HG02943 (cell line): ENCODE data around the gene NAGS.
"Not testable (repeated sequence)": the region's sequence is repeated elsewhere in the genome, so short reads cannot be mapped to it uniquely, and the experiment has no call there.

Source experiments
- ATAC-seq: cut with Tn5 transposase; IDR thresholded peaks from one replicate; pipeline ENCODE4 v1.9.1; 2021; ENCODE audit warnings: mild to moderate bottlenecking, low read depth, moderate library complexity; ENCODE audit not compliant: unreplicated experiment

NAGS gene

DNA sequence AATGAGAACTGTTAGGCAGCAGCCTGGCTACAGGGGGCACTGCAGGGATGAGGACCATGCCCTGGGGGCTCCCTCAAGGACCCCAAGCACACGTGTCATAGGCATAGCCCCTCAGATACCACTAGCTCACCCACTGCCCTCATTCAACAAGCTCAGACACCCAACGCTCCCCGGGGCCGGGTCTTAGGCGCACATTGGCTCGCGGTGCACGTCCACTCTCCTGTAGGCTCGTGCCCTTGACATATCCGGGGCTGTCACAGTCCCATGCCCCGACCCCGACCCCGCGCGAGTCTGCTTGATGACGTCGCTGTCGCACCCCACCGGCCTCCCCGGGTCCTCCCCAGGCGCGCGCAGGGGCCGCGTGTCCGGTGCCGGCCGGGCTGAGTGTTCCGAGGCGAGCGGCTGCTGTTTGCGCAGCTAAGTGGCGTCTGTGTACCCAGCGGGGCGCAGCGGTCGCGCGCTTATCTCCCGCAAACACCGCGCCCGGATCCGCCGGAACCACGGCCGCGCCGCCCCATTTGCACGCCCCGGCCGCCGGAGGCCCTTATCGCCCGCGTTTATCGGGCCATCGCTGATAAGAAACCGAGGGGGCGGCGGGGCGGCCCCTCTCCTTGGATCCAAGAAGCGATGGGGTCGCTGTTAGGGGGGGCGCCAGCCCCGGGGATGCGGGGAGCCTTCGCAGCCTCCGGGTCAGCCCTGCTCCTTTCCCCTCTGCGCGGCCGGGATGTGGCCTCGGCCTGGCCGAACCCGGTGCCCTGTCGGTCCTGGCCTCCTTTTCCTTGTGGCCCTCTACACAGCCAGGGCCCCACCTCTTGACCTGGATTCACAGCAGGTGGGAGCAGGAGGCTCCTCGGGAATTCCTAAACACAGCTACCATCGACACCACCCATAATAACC, 20.7 kb upstream of the NAGS start:
- ATAC-seq: no peak

DNA sequence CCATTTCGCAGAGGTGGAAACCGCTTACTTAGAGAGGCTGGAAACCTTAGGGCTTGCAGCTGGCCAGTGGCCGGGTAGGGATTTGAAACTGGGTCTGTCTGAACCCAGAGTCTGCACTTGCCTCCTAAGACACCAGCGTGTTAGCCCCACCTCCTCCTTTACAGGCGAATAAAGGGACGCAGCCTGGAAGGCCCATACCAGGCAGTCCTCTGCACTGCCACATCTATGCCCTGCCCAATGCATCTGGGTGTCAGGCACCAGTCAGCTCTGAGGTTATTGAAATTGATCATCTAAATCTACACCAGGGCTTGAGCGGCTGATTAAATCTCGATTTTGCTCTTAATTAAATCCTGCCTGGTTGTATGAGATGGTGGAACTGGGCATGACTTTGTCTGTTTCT, 19.9 kb upstream of the NAGS start:
- ATAC-seq: no peak

DNA sequence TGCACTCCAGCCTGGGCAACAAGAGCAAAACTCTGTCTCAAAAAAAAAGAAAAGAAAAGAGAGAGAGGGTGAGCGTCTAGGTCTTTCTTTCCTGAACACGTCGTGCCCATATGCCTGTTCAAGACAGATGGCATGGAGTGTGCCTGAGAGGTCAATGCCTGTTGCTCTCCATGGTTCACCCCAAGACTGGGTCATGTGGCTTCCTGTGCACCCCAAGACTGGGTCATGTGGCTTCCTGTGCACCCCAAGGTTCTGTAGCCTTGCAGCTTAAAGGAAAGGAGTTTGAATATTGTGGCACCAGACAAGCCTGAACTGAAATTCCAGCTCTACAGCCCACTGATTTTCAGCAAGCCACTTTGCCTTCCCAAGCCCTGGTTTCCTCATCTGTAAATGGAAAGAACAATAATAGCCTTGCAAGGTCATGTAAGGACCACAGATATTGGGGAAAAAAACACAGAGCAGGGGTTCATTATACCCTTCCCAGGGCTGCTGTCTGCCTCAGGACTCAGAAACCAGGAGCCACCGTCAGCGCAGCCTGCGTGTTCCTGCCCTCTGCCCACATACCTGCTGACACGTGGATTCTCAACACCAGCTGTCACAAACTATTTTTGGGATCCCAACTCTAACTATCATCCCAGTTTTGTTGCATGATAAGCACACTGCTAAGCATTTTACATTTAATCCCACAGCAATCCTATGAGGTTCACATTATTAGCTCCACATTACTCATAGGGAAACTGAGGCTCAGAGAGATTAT, 18.0 kb upstream of the NAGS start:
- ATAC-seq: no peak

DNA sequence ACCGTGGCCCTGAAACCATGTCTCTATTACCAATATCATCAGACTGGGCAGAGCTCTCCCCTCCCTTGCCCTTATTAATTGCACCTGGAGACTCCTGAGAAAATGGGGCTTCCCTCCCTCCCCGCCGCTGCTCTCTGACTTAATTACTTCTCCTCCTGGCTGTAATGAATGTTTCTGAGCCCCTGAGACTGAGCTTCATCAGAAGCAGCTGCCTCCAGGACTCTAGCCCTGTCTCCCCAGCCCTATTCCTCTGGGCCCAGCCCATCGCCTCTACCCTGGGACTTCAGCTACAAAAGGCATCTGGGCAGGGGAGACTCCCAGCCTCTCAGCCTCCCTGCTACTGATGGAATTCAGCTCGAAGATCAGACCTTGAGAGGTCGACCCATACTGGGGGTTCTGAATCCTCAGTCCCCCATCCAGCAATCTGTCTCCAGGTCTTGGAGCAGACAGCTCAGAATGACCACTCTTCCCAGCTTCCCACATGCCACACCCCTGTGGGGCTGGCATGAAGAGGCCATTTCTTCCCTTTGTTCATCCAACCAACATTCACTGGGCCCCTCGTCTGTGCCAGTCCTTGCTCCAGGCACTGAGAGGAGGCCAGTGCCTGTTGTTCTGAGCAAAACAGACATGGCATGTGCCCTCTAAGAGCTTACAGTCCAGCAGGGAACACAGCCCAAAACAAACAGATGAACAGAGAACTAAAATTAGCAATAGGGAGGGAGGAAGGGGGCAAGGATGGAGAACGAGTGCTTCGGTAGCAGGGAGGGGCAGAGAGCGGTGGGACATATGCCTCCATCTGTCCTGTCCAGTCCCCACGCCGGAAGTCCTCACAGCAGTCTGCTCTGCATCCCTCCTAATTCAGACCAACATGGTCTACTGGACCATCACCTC, 17.0 kb upstream of the NAGS start:
- no peak for ATAC-seq

DNA sequence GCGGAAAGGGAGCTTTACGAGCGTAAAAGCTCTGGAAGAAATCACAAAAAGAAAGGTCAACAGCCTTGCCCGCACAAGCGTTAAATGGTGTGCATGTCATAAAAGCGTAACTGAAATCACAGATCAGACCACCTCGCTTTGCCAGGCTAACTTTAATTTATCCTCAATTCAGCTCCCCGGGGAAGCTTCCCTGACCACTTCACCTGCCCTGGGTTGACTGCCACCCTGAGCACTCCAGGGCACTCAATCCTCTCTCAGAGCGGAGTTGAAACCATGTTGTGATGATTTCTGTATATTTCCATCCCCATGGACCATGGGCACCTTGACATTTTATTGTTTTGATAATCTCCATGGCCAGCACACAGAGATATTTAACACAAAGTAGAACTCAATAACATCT, 16.1 kb upstream of the NAGS start:
- ATAC-seq: no peak

DNA sequence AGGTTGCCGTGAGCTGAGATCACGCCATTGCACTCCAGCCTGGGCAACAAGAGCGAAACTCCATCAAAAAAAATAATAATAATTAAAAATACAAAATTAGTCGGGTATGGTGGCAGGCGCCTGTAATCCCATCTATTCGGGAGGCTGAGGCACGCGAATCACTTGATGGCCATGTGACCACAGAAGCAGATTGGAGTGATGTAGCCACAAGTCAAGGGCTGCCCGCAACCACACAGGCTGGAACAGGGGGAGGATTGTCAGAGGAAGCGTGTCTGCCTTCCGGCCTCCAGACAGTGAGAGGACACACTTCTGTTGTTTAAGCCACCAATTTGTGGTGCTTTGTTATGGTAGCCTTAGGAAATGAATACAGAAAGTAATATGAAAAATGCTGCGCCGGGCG, 11.8 kb upstream of the NAGS start:
- ATAC-seq: no peak

DNA sequence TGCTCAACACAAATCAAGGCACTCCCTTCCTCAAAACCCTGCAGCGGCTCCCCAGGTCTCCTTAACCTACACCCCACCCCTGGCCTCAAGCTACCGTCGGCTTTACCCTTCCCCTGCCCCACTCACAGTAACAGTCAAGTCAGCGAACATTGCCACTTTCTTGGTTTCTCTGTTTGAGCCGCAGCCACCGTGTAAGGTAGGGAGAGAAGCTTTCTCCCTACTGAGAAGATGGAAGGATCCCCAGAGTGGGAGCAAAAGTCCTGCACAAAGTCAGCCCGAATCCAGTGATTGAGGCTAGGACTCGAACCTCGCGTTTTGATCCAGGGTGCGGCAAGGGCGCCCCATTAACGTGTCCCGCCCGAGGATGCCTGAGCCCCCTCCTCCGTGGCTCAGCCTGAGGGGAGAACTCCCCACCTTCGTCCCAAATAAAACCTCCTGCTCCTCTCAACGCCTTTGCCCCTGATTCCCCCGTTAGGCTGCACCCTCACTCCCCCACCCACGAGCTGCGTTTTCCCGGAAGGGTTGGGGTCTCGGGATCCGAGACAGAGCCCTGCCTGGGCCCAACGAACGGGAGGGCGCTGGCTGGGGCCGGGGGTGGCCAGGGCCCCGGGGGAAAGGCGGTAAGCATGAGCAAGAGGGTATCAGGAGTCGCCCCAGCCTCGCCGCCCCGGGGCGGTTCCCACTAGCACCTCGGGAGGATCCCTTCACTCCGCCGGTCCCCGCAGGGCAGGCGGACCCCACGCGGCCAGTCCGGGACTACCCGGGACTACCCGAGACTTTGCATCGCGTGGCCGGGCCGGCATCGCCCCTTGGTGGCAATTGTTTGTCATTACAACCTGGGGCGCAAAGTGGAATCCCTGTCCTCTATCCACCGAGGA, 9.9 kb upstream of the NAGS start:
- ATAC-seq: no peak

DNA sequence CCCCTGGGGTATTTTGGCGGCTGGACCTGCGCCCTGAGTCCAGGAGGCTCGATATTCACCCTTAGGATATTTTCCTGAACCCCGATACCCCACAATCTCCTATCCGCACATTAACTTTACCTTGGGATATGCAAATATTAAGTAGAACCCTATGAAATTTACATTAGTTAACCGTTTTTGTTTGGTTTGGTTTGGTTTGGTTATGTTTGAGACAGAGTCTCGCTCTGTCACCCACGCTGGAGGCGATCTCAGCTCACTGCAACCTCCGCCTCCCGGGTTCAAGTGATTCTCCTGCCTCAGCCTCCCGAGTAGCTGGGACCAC, 9.3 kb upstream of the NAGS start:
- ATAC-seq: no peak

DNA sequence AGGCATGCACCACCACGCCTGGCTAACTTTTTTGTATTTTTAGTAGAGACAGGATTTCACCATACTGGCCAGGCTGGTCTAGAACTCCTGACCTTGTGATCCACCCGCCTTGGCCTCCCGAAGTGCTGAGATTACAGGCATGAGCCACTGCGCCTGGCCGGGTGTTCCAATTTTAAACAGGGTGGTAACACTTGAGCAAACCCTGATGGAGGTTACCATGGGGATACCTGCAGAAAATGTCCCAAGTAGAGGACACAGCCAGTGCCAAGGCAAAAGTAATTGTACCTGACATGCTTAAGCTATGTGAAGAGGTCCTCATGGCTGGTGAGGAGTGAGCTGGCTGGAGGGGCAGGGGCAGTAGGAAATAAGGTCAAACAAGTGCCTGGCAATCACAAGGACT, 7.2 kb upstream of the NAGS start:
- ATAC-seq: not testable (repeated sequence)

DNA sequence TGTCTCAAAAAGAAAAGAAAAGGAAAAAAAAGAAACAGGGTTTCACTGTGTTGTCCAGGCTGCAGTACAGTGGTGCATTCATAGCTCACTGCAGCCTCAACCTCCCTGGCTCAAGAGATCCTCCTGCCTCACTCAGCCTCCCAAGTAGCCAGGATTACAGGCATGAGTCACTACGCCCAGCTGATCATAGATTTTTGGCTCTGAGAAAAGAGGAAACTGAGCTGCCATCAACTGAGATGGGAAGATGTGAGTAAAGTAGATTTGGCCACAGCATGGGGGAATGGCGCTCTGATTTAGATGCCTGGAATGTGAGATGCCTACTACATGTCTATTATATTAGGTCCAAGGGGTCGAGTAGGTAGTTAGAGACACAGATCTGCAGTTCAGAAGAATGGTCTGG, 5.9 kb upstream of the NAGS start:
- ATAC-seq: no peak

DNA sequence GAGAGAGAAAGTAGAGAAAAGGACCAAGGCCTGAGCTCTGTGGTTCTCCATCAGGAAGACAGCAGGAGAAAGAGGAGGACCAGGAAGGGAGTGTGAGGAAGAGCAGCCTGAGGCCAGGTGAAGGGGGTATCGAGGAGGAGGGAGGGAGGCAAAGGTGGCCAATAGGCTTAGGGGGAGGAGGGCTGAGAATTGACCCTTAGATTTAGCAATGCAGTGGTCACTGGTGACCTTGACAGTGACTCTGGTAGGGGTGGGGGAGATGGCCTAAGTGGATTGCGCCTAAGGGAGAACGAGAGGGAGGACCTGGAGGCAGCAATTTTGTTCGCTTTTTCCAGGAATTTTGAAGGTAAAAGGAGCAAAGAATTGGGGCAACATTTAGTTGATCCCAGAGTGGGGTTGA, 5.4 kb upstream of the NAGS start:
- no peak for ATAC-seq

DNA sequence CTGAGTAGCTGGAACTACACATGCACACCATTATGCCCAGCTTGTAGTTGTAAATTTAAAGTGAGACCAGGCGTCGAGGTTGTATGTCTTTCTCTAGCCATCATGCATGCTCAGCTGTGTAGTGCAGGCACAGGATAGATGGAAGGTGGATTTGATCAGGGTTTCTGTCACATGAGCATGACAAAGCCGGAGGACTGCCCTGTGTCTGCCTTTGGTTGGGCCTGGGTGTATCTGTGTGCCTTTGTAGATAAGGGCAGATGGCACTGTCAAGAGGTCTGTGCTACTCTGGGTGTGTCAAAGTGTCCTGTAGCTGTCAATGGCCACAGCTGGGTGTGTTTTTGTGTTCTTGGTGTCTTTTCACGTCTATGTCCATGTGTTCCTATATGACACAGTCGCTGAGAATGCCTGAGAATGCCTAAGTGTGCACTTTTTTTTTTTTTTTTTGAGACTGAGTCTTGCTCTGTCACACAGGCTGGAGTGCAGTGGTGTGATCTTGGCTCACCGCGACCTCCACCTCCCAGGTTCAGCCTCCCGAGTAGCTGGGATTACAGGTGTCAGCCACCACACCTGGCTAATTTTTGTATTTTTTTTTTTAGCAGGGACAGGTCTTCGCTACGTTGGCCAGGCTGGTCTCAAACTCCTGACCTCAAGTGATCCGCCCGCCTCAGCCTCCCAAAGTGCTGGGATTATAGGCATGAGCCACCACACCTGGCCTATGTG, 4.1 kb upstream of the NAGS start:
- ATAC-seq: no peak

DNA sequence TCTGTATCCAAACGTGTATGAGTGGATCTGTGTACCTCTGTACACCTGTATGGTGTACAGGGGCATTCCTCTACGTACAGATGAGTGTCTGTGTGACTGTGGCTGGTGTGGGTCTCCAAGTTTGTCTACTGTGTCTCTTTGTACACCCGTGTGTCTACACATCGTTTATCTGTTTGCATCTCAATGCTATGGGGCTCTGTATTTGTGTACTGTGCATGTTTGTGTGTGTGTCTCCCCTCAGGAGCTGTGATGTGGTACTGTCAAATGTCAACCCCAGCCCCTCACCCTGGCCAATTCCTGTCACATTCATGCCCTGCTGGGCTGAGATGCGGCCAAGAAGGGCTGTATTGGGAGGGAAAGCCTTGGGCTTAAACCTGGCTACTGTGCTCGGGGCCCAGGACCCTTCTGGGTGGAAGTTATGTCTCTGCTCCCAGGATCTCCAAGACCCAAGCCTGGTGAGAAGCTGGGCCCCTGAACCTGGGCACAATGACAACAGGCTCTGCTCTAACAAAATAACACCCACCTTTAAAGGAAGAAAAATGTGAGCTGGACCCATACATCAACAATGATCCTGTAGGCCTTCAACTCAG, 3.5 kb upstream of the NAGS start:
- no peak for ATAC-seq

DNA sequence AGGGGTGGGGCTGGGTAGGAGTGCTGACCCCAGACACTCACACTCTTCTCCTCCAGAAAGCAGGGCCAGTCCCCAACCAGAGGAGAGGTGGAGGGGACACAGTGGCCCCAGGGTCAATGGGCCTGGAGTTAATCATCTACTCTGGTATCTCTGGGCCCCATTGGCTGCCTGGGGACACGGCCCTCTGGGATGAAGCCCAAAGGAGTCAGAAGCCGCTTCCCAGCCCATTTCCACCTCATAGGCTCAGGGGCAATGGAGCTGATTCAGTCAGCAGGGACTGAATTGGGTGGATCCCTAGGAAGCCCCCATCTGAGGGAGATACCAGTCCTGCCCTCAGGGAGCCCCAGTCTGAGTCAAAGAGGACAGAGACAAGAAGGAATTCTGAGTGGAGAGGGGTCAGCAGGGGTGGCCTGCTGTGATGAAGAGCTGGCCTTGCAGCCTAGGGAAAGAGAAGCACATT, 2.9 kb upstream of the NAGS start:
- ATAC-seq: no peak

DNA sequence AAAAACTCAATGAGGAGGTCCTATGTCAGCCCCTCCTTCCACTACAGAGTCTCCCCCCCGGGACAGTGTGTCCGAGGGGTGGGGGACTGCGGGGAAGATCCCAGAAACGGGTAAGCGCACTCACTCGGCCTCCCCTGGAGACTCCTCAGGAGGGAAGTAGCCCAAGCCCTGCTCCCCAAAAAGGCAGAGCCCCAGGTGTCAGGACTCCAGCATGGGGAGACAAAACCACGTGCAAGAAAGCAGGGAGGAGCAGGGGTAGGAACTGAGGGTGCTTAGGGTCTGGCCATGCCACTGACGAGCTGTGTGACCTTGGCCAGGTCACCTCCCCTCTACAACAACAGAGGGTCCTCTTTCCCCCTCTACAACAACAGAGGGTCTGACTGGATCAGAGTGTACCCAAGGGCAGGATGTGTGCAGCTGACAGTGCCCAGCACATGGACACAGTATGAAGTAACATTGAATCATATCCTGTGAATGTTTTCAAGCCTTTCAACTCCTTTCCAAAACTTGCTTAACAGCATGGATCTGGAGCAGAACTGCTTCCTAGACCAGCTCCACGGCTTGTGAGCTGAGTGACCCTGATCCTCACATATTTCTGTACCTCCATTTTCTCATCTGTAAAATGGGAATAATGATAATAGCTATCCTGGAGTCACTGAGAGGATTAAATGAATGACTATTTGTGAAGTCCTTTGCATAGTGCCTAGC, 2.1 kb upstream of the NAGS start:
- no peak for ATAC-seq

DNA sequence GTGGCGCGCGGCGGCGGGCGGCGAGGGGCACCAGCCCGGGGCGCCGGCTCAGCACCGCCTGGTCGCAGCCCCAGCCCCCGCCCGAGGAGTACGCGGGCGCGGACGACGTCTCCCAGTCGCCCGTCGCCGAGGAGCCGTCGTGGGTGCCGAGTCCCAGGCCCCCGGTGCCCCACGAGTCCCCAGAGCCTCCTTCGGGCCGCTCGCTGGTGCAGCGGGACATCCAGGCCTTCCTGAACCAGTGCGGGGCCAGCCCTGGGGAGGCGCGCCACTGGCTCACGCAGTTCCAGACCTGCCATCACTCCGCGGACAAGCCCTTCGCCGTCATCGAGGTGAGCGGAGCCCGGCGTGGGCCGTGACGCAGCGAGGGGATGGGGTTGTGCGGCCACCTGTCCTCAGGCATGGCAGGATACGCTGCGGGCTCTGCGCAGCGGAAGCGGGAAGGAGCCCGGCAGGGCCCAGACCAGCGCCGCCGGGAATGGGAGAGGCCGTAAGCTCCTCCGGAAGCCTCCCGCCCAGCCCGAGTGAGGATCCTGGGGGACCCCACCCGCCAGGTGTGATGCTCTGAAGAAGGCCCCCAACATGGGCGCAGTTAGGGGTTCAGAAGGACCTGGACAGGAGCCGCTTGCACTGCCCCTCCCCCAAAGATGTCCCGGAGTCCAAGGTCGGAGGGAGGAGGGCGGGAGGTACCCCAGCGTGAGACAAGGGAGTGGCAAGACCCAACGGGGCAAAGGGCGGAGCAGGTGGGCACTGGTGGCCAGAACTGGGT, 522 bp downstream of the NAGS start:
- ATAC-seq: no peak

DNA sequence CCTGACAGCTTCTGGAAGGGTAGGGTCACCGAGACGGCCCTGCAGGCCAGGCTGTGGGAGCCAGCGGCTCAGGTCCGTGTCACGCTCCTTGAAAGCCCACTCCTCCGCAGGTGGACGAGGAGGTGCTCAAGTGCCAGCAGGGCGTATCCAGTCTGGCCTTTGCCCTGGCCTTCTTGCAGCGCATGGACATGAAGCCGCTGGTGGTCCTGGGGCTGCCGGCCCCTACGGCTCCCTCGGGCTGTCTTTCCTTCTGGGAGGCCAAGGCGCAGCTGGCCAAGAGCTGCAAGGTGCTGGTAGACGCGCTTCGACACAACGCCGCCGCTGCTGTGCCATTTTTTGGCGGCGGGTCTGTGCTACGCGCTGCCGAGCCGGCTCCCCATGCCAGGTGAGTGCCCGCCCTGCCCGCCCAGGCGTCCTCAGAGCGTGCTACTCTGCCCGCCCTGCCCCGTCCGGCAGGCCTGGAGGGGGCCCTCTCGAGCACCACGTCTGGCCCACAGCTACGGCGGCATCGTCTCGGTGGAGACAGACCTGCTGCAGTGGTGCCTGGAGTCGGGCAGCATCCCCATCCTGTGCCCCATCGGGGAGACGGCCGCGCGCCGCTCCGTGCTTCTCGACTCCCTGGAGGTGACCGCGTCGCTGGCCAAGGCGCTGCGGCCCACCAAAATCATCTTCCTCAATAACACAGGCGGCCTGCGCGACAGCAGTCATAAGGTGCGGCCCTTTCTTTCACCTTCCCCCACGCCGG, 1.3 kb downstream of the NAGS start:
- ATAC-seq: no peak
